H4 (cell line): Measurements from ENCODE around the gene BNIP5. TPM values are rescaled to one million over a fixed set of nuclear protein-coding genes. Genes with fewer than 3 reads are reported as not detected.

Experiments used
- DNase-seq: peaks from one replicate; pipeline ENCODE4 v3.0.0-alpha.2; 2015; ENCODE audit warnings: low spot score
- total RNA-seq: library from RNA; depleted of rRNA; stranded (reverse); fragments of >200 nt; shearing (Covaris generic); gene quantifications from 2 replicates; pipeline ENCODE4 v1.2.3, GENCODE V29; 2014; rRNA removed

Gene BNIP5
- total RNA-seq, 1 experiment from 2014 or later: not detected

- DNase-seq: no peak
Measured at GRCh38 chr6:36267731-36268477, 68.8 kb downstream of the BNIP5 start.

- no peak for DNase-seq
Measured at GRCh38 chr6:36266913-36267644, 69.6 kb downstream of the BNIP5 start.

Other genes starting within 250 kb of the BNIP5 start
- not detected in 2 replicates for gene MAPK13, start 206.4 kb downstream of the BNIP5 start, total RNA-seq
- gene BRPF3, start 140.1 kb downstream of the BNIP5 start, total RNA-seq: 11.5 and 12.1 TPM in 2 replicates
- not detected in 2 replicates for gene PNPLA1, start 66.8 kb downstream of the BNIP5 start, total RNA-seq
- 0.99 and 1.2 TPM in 2 replicates for gene ETV7, start 50.8 kb upstream of the BNIP5 start, total RNA-seq
- gene PXT1, start 106.0 kb upstream of the BNIP5 start, total RNA-seq: not detected in 2 replicates
- 56.1 and 68.5 TPM in 2 replicates for gene KCTD20, start 106.1 kb upstream of the BNIP5 start, total RNA-seq
- gene STK38, start 210.6 kb upstream of the BNIP5 start, total RNA-seq: 14.7 and 21.9 TPM in 2 replicates